ENCODE results near the gene GPR17. TPM values are rescaled to one million over a fixed set of nuclear protein-coding genes. Genes with fewer than 3 reads are reported as not detected.

GPR17 gene
- polyA plus RNA-seq, 3 donors, result 0.98 to 2.0 (median 1.4) TPM

- no peak for DNase-seq (ENCODE audit: extremely low read depth in 1 of 11, low read depth in 9 of 11, low spot score in 4 of 11)
Measured at GRCh38 chr2:127636248-127637235, 9.4 kb upstream of the GPR17 start.

GRCh38 chr2:127637236-127637630 is 8.7 kb upstream of the GPR17 start:
- no peak for DNase-seq (ENCODE audit: extremely low read depth in 1 of 11, low read depth in 9 of 11, low spot score in 4 of 11)

GRCh38 chr2:127637725-127638252 is 8.2 kb upstream of the GPR17 start:
- DNase-seq (ENCODE audit: extremely low read depth in 1 of 11, low read depth in 9 of 11, low spot score in 4 of 11), result peak in 9 of 11 donors; percentile 30 to 76 (median 55)

- DNase-seq (ENCODE audit: extremely low read depth in 1 of 11, low read depth in 9 of 11, low spot score in 4 of 11), result no peak
Measured at GRCh38 chr2:127638361-127639110, 7.4 kb upstream of the GPR17 start.

- no peak for DNase-seq (ENCODE audit: extremely low read depth in 1 of 11, low read depth in 9 of 11, low spot score in 4 of 11)
Measured at GRCh38 chr2:127639111-127639474, 6.9 kb upstream of the GPR17 start.

- no peak for DNase-seq (ENCODE audit: extremely low read depth in 1 of 11, low read depth in 9 of 11, low spot score in 4 of 11)
Measured at GRCh38 chr2:127640082-127641072, 5.6 kb upstream of the GPR17 start.

GRCh38 chr2:127641133-127641532 is 4.8 kb upstream of the GPR17 start:
- DNase-seq (ENCODE audit: extremely low read depth in 1 of 11, low read depth in 9 of 11, low spot score in 4 of 11), result no peak

GRCh38 chr2:127641846-127642507 is 4.0 kb upstream of the GPR17 start:
- no peak for DNase-seq (ENCODE audit: extremely low read depth in 1 of 11, low read depth in 9 of 11, low spot score in 4 of 11)

GRCh38 chr2:127642706-127643438 is 3.1 kb upstream of the GPR17 start:
- no peak for DNase-seq (ENCODE audit: extremely low read depth in 1 of 11, low read depth in 9 of 11, low spot score in 4 of 11)

GRCh38 chr2:127643439-127644065 is 2.4 kb upstream of the GPR17 start:
- DNase-seq (ENCODE audit: extremely low read depth in 1 of 11, low read depth in 9 of 11, low spot score in 4 of 11), result no peak

- DNase-seq (ENCODE audit: extremely low read depth in 1 of 11, low read depth in 9 of 11, low spot score in 4 of 11), result no peak
Measured at GRCh38 chr2:127644066-127645025, 1.6 kb upstream of the GPR17 start.

GRCh38 chr2:127645026-127645394 is 943 bp upstream of the GPR17 start:
- no peak for DNase-seq (ENCODE audit: extremely low read depth in 1 of 11, low read depth in 9 of 11, low spot score in 4 of 11)

GRCh38 chr2:127646487-127647241 is 711 bp downstream of the GPR17 start:
- no peak for DNase-seq (ENCODE audit: extremely low read depth in 1 of 11, low read depth in 9 of 11, low spot score in 4 of 11)

GRCh38 chr2:127647242-127648190 is 1.6 kb downstream of the GPR17 start:
- DNase-seq (ENCODE audit: extremely low read depth in 1 of 11, low read depth in 9 of 11, low spot score in 4 of 11), result no peak

Measured in renal cortex interstitium (tissue), 11 donors.